H1 (cell line): ENCODE measurements around the gene FOXL1. TPM values are rescaled to one million over a fixed set of nuclear protein-coding genes. Genes with fewer than 3 reads are reported as not detected.

Experiments used
- CTCF ChIA-PET: fragments of 300-600 bp; sonication (Branson Sonifier 250); formaldehyde crosslinking; loops from one replicate; lab custom pipeline; 2021; ENCODE audit not compliant: partially characterized antibody; lab: Charles Lee
- POLR2A ChIA-PET: fragments of 300-600 bp; sonication (Branson Sonifier 250); formaldehyde crosslinking; loops from one replicate; lab custom pipeline; 2021; ENCODE audit warnings: inconsistent platforms; ENCODE audit not compliant: partially characterized antibody; lab: Charles Lee
- DNase-seq, 2 experiments: peaks; one replicate each; pipeline versions ENCODE4 v3.0.0 to v3.0.0-alpha.2; 2010 to 2022; ENCODE audit warnings: low spot score in 2 of 2, low read depth in 1 of 2, mixed read lengths in 1 of 2
- FAIRE-seq: peaks from 2 replicates; lab custom pipeline; 2011; peaks lifted over from hg19 to GRCh38; lab: Jason Lieb, UNC
- H2AFZ ChIP-seq: 2 replicates; pipeline ENCODE4 v1.8.1; 2012; ENCODE audit warnings: low read length, inconsistent platforms
- H2AK5ac ChIP-seq: 2 replicates; pipeline ENCODE4 v1.6.1; 2013; ENCODE audit warnings: low read depth, low read length
- H2BK120ac ChIP-seq: replicated peaks from 2 replicates; pipeline ENCODE3; 2013; ENCODE audit warnings: low read depth, low read length, inconsistent platforms
- H2BK12ac ChIP-seq: 2 replicates; pipeline ENCODE4 v1.6.1; 2013; ENCODE audit warnings: low read depth, low read length
- H2BK15ac ChIP-seq: 2 replicates; pipeline ENCODE4 v1.6.1; 2013; ENCODE audit warnings: low read length
- H2BK20ac ChIP-seq: 2 replicates; pipeline ENCODE4 v1.6.1; 2013; ENCODE audit warnings: low read length
- H2BK5ac ChIP-seq: 2 replicates; pipeline ENCODE4 v1.6.1; 2013; ENCODE audit warnings: low read depth, low read length
- H3K14ac ChIP-seq: 2 replicates; pipeline ENCODE4 v1.6.1; 2013; ENCODE audit warnings: inconsistent platforms; ENCODE audit not compliant: insufficient read length
- H3K18ac ChIP-seq: 2 replicates; pipeline ENCODE4 v1.6.1; 2013; ENCODE audit warnings: low read length; ENCODE audit errors: extremely low read depth
- H3K23ac ChIP-seq: 2 replicates; pipeline ENCODE4 v1.6.1; 2013; ENCODE audit warnings: inconsistent platforms; ENCODE audit not compliant: insufficient read length
- H3K23me2 ChIP-seq: 2 replicates; pipeline ENCODE4 v1.6.1; 2013; ENCODE audit warnings: low read depth, low read length
- H3K27ac ChIP-seq: 2 replicates; pipeline ENCODE4 v1.6.1; 2011; ENCODE audit warnings: low read depth, low read length, inconsistent platforms
- H3K27me3 ChIP-seq, 4 experiments: replicated peaks in 1 of 4; 1 replicate in 1 of 4; 2 replicates in 3 of 4; pipeline versions ENCODE4 v1.6.1 to v1.8.1; 2011 to 2013; ENCODE audit warnings: low read length in 3 of 4, mild to moderate bottlenecking in 3 of 4, inconsistent platforms in 2 of 4, mixed read lengths in 2 of 4, moderate library complexity in 1 of 4; ENCODE audit not compliant: control insufficient read depth in 3 of 4, insufficient read depth in 3 of 4; ENCODE audit errors: extremely low read depth in 1 of 4
- H3K36me3 ChIP-seq, 4 experiments: 2 replicates each; pipeline versions ENCODE4 v1.6.1 to v1.8.1; 2011 to 2013; ENCODE audit warnings: mild to moderate bottlenecking in 4 of 4, low read length in 3 of 4, moderate library complexity in 2 of 4, control low read depth in 1 of 4, inconsistent platforms in 1 of 4; ENCODE audit not compliant: insufficient read depth in 4 of 4, control insufficient read depth in 2 of 4
- H3K4ac ChIP-seq: replicated peaks from 2 replicates; pipeline ENCODE3; 2013; ENCODE audit warnings: low read length, low read depth, mixed read lengths, inconsistent platforms; ENCODE audit not compliant: insufficient read length
- H3K4me1 ChIP-seq, 4 experiments: replicated peaks in 1 of 4; 1 replicate in 1 of 4; 2 replicates in 3 of 4; pipeline versions ENCODE4 v1.6.1 to v1.8.1; 2011 to 2013; ENCODE audit warnings: low read length in 3 of 4, inconsistent platforms in 2 of 4, mixed read lengths in 1 of 4; ENCODE audit not compliant: insufficient read depth in 4 of 4, control insufficient read depth in 3 of 4
- H3K4me2 ChIP-seq, 2 experiments: 2 replicates each; pipeline versions ENCODE4 v1.6.1 to v1.8.1; 2011 to 2013; ENCODE audit warnings: low read depth in 2 of 2, low read length in 2 of 2, control low read depth in 1 of 2, inconsistent platforms in 1 of 2, mild to moderate bottlenecking in 1 of 2; ENCODE audit not compliant: insufficient read depth in 1 of 2
- H3K4me3 ChIP-seq, 4 experiments: fragments of 200-600, 300-600 bp in 1 of 4; sonication (generic), shearing (Covaris generic), sonication (Bioruptor Twin) in 1 of 4; 2 replicates each; pipeline versions ENCODE4 v1.5.1 to v1.8.1; 2011 to 2016; ENCODE audit warnings: low read length in 4 of 4, low read depth in 3 of 4, control low read depth in 2 of 4, inconsistent platforms in 2 of 4, mild to moderate bottlenecking in 2 of 4, mixed read lengths in 1 of 4, moderate library complexity in 1 of 4; ENCODE audit not compliant: insufficient read depth in 2 of 4; ENCODE audit errors: extremely low read depth in 1 of 4
- H3K56ac ChIP-seq: replicated peaks from 2 replicates; pipeline ENCODE3; 2013; ENCODE audit warnings: low read depth, mild to moderate bottlenecking, mixed read lengths, low read length, inconsistent platforms; ENCODE audit not compliant: insufficient read length
- H3K79me1 ChIP-seq: 2 replicates; pipeline ENCODE4 v1.6.1; 2013; ENCODE audit warnings: low read depth, low read length, control low read depth
- H3K79me2 ChIP-seq, 2 experiments: 2 replicates each; pipeline versions ENCODE4 v1.6.1 to v1.8.1; 2012 to 2013; ENCODE audit warnings: low read length in 2 of 2, mild to moderate bottlenecking in 2 of 2, inconsistent platforms in 1 of 2; ENCODE audit not compliant: insufficient read depth in 2 of 2, control insufficient read depth in 1 of 2
- H3K9ac ChIP-seq, 4 experiments: replicated peaks in 1 of 4; 1 replicate in 1 of 4; 2 replicates in 3 of 4; pipeline versions ENCODE4 v1.6.1 to v1.8.1; 2011 to 2013; ENCODE audit warnings: low read depth in 3 of 4, low read length in 3 of 4, control low read depth in 2 of 4, mild to moderate bottlenecking in 2 of 4, moderate library complexity in 2 of 4, inconsistent platforms in 1 of 4; ENCODE audit errors: extremely low read depth in 1 of 4
- H3K9me3 ChIP-seq, 2 experiments: 2 replicates each; pipeline versions ENCODE4 v1.6.1 to v1.8.1; 2012 to 2013; ENCODE audit warnings: mild to moderate bottlenecking in 2 of 2, moderate library complexity in 2 of 2, control low read depth in 1 of 2, inconsistent platforms in 1 of 2, low read depth in 1 of 2, low read length in 1 of 2, mixed read lengths in 1 of 2; ENCODE audit not compliant: insufficient read depth in 2 of 2
- H4K20me1 ChIP-seq, 2 experiments: replicated peaks in 1 of 2; 2 replicates each; pipeline versions ENCODE3 to v1.8.1; 2011 to 2013; ENCODE audit warnings: inconsistent platforms in 2 of 2, low read length in 2 of 2, mild to moderate bottlenecking in 1 of 2; ENCODE audit not compliant: insufficient read depth in 2 of 2, control insufficient read depth in 1 of 2
- H4K5ac ChIP-seq: 2 replicates; pipeline ENCODE4 v1.6.1; 2013; ENCODE audit warnings: low read length, low read depth, mixed read lengths, inconsistent platforms; ENCODE audit not compliant: insufficient read length
- H4K8ac ChIP-seq: 2 replicates; pipeline ENCODE4 v1.8.0; 2013; ENCODE audit warnings: mild to moderate bottlenecking, moderate library complexity, low read length, inconsistent platforms; ENCODE audit not compliant: insufficient read depth; ENCODE audit errors: extremely low read depth
- H4K91ac ChIP-seq: replicated peaks from 2 replicates; pipeline ENCODE3; 2013; ENCODE audit warnings: low read length, mixed read lengths, inconsistent platforms; ENCODE audit not compliant: insufficient read length
- BACH1 ChIP-seq: IDR thresholded peaks from 2 replicates; pipeline ENCODE4 v1.6.1; 2012; ENCODE audit warnings: low read length, improper control_type of control experiment
- HDAC2 ChIP-seq, 2 experiments: fragments of 300-600 bp in 1 of 2; sonication (generic) in 1 of 2; IDR thresholded peaks; 2 replicates each; pipeline ENCODE4 v1.6.1; 2011 to 2012; ENCODE audit warnings: low read depth in 2 of 2, low read length in 2 of 2, mild to moderate bottlenecking in 2 of 2, moderate library complexity in 2 of 2, borderline replicate concordance in 1 of 2, inconsistent platforms in 1 of 2
- MAFK ChIP-seq: IDR thresholded peaks from 2 replicates; pipeline ENCODE4 v1.6.1; 2012; ENCODE audit warnings: low read depth, mild to moderate bottlenecking, improper control_type of control experiment, low read length
- NRF1 ChIP-seq: IDR thresholded peaks from 2 replicates; pipeline ENCODE4 v1.6.1; 2011; ENCODE audit warnings: mild to moderate bottlenecking, low read depth, low read length, improper control_type of control experiment
- PHF8 ChIP-seq: fragments of 200-600 bp; sonication (generic); conservative IDR thresholded peaks from 2 replicates; pipeline ENCODE4 v1.7.1; 2012; ENCODE audit warnings: low read depth, mild to moderate bottlenecking, inconsistent platforms, low read length, moderate library complexity
- RNF2 ChIP-seq: fragments of 200-900, 300-1000 bp; sonication (generic); IDR thresholded peaks from 2 replicates; pipeline ENCODE4 v1.7.1; 2016; ENCODE audit warnings: borderline replicate concordance, low read depth, mild to moderate bottlenecking, antibody characterized with exemption, low read length; ENCODE audit not compliant: poor library complexity, severe bottlenecking; ENCODE audit errors: missing control alignments
- WGBS, 2 experiments: shearing (Covaris generic) in 1 of 2; methylation state at CpG; one replicate each; pipeline versions ENCODE4 v1.1.6 to v1.1.7; 2013 to 2015; ENCODE audit warnings: low lambda C conversion rate in 2 of 2, mixed read lengths in 2 of 2, inconsistent platforms in 1 of 2, low coverage in 1 of 2, missing lambda C conversion rate in 1 of 2; ENCODE audit not compliant: insufficient replicate concordance in 2 of 2, insufficient coverage in 1 of 2, insufficient read length in 1 of 2; ENCODE audit errors: extremely low coverage in 1 of 2, missing lambda C conversion rate in 1 of 2; 5-methylcytosine and 5-hydroxymethylcytosine counted together
- polyA plus RNA-seq, 7 experiments: library from polyadenylated mRNA; depleted of rRNA in 3 of 7; stranded (reverse) in 5 of 7; unstranded in 2 of 7; fragments of >200 nt in 5 of 7; fragments of 200-250 nt in 2 of 7; gene quantifications; 1 replicate in 5 of 7; 2 replicates in 1 of 7; 4 replicates in 1 of 7; pipeline versions ENCODE4 v1.2.1 to v1.2.3, GENCODE V29; 2011 to 2013; ENCODE audit warnings: missing spikeins in 2 of 7, mixed read lengths in 2 of 7
- total RNA-seq: library from RNA; stranded (reverse); fragmentation: NEBNext Ultra II Directional; extraction: Animal tissue kit (Norgen Biotek cat#: 25700); gene quantifications from 2 replicates; pipeline ENCODE4 v1.2.1, GENCODE V29; 2021

Gene FOXL1
- total and polyA plus RNA-seq, 2 of the 8 experiments (the other 6 are each of a cell fraction or from before 2014, with no cell fraction given): 0.03 TPM; not detected in 1

GRCh38 chr16:86533767-86534351, 44.5 kb upstream of the FOXL1 start:
- no peaks in the 10 kb centered on the region for H4K20me1 ChIP-seq
- no peak overlapping the region for H3K9ac ChIP-seq
- H2AK5ac ChIP-seq: no peak overlapping the region
- no peaks in the 10 kb centered on the region for H3K4me1 ChIP-seq
- no peak overlapping the region for H2BK15ac ChIP-seq
- peak; percentile 13 for FAIRE-seq
- H3K4ac ChIP-seq: no peak overlapping the region
- H3K56ac ChIP-seq: no peak overlapping the region
- no peak overlapping the region for H2BK20ac ChIP-seq
- ChIA-PET POLR2A (no interaction called here), CTCF (interaction anchor here (1.2 to 2.3 kb wide), 2 partner anchors 13 to 485 kb away, joined by 3 to 8 read pairs; no protein-coding TSS in a partner anchor)
- H4K5ac ChIP-seq: no peak overlapping the region
- H3K23ac ChIP-seq: no peak overlapping the region
- H3K27ac ChIP-seq: no peak overlapping the region
- TF ChIP-seq RNF2 (no peak), NRF1 (no peak), HDAC2 (IDR thresholded peaks at IDR 0.05; ENCODE audit: borderline replicate concordance in 1 of 2, low read depth in 2 of 2, low read length in 2 of 2) (no peak), BACH1 (no peak), PHF8 (no peak), MAFK (no peak)
- no peak overlapping the region for H4K91ac ChIP-seq
- no peaks in the 10 kb centered on the region for H3K27me3 ChIP-seq
- H2BK5ac ChIP-seq: no peak overlapping the region
- DNase-seq: no peak
- H3K14ac ChIP-seq: no peak overlapping the region
- peaks cover 0 to 4% (median 2%) of the 10 kb centered on the region in 4 experiments; a peak in 3 of 8 replicates for H3K36me3 ChIP-seq
- no peak overlapping the region for H2BK120ac ChIP-seq
- H4K8ac ChIP-seq: no peak overlapping the region
- 83% methylated on average over 8 of the region's 8 CpGs; no CpG with 5 or more reads in 1 of the 2 experiments for WGBS, 2 experiments
- no peak overlapping the region for H3K4me3 ChIP-seq
- no peak overlapping the region for H2BK12ac ChIP-seq
- H3K79me2 ChIP-seq: no peaks in the 10 kb centered on the region
- no peaks in the 10 kb centered on the region for H3K9me3 ChIP-seq
- no peak overlapping the region for H3K4me2 ChIP-seq
- H3K18ac ChIP-seq: no peak overlapping the region
- H3K79me1 ChIP-seq: no peaks in the 10 kb centered on the region
- no peak overlapping the region for H2AFZ ChIP-seq
- H3K23me2 ChIP-seq: no peaks in the 10 kb centered on the region
